SK-N-SH (cell line): ENCODE measurements around the gene RANBP9. TPM values are rescaled to one million over a fixed set of nuclear protein-coding genes. Genes with fewer than 3 reads are reported as not detected.

Experiments
- CTCF ChIA-PET: fragments of 300-600, 350-600 bp; formaldehyde crosslinking; extraction: SDS; loops from one replicate; lab custom pipeline; 2021; lab: Yijun Ruan, JAX
- POLR2A ChIA-PET: fragments of 350-600 bp; sonication (Branson Sonifier 250); formaldehyde crosslinking; extraction: SDS; loops from one replicate; lab custom pipeline; 2020; ENCODE audit warnings: antibody characterized with exemption, inconsistent platforms; lab: Yijun Ruan, JAX
- DNase-seq: peaks from one replicate; pipeline ENCODE4 v3.0.0; 2012
- H2AFZ ChIP-seq: fragments of 200-600 bp; sonication (generic); 2 replicates; pipeline ENCODE4 v1.8.1; 2016; ENCODE audit warnings: antibody characterized with exemption, mild to moderate bottlenecking, low read depth
- H3F3A ChIP-seq: fragments of 200-600 bp; sonication (generic); replicated peaks from 2 replicates; pipeline ENCODE3; 2016; ENCODE audit warnings: antibody characterized with exemption, mild to moderate bottlenecking; ENCODE audit not compliant: insufficient read depth
- H3K27ac ChIP-seq, 2 experiments: fragments of 200-500 bp in 1 of 2; fragments of 200-600 bp in 1 of 2; sonication (Bioruptor generic) in 1 of 2; sonication (generic), shearing (Covaris generic) in 1 of 2; 2 replicates each; pipeline versions ENCODE4 v1.5.1 to v1.6.1; 2014 to 2016; ENCODE audit warnings: low read depth in 2 of 2, inconsistent platforms in 1 of 2, low read length in 1 of 2, mild to moderate bottlenecking in 1 of 2, mixed read lengths in 1 of 2
- H3K27me3 ChIP-seq: fragments of 200-600 bp; sonication (generic), shearing (Covaris generic); 2 replicates; pipeline ENCODE4 v1.6.1; 2016; ENCODE audit warnings: mixed run types; ENCODE audit not compliant: insufficient read depth
- H3K36me3 ChIP-seq, 2 experiments: fragments of 200-500 bp in 1 of 2; fragments of 200-600 bp in 1 of 2; sonication (Bioruptor generic) in 1 of 2; sonication (generic) in 1 of 2; replicated peaks in 1 of 2; 2 replicates each; pipeline versions ENCODE3 to v1.5.1; 2014 to 2016; ENCODE audit warnings: low read length in 1 of 2, mild to moderate bottlenecking in 1 of 2; ENCODE audit not compliant: insufficient read depth in 2 of 2, control insufficient read depth in 1 of 2
- H3K4me1 ChIP-seq, 2 experiments: fragments of 200-500 bp in 1 of 2; fragments of 200-600 bp in 1 of 2; sonication (Bioruptor generic) in 1 of 2; sonication (generic), shearing (Covaris generic) in 1 of 2; 2 replicates each; pipeline versions ENCODE4 v1.5.1 to v1.6.1; 2014 to 2016; ENCODE audit warnings: low read depth in 1 of 2, low read length in 1 of 2, mixed run types in 1 of 2; ENCODE audit not compliant: insufficient read depth in 2 of 2, control insufficient read depth in 1 of 2
- H3K4me2 ChIP-seq: fragments of 200-600 bp; sonication (generic), shearing (Covaris generic); 2 replicates; pipeline ENCODE4 v1.6.1; 2017; ENCODE audit warnings: mixed run types
- H3K4me3 ChIP-seq, 2 experiments: fragments of 200-500 bp in 1 of 2; fragments of 200-600 bp in 1 of 2; sonication (Bioruptor generic) in 1 of 2; sonication (generic), shearing (Covaris generic) in 1 of 2; 2 replicates each; pipeline versions ENCODE4 v1.5.1 to v1.8.1; 2014 to 2016; ENCODE audit warnings: low read depth in 2 of 2, inconsistent platforms in 1 of 2, low read length in 1 of 2, mild to moderate bottlenecking in 1 of 2, mixed read lengths in 1 of 2, moderate library complexity in 1 of 2
- H3K79me2 ChIP-seq: fragments of 200-600 bp; sonication (generic); 2 replicates; pipeline ENCODE4 v1.8.1; 2017; ENCODE audit warnings: mild to moderate bottlenecking; ENCODE audit not compliant: insufficient read depth
- H3K9ac ChIP-seq: fragments of 200-600 bp; sonication (generic); 2 replicates; pipeline ENCODE4 v1.6.1; 2017; ENCODE audit warnings: mixed run types
- H3K9me2 ChIP-seq: fragments of 200-600 bp; sonication (generic); 2 replicates; pipeline ENCODE4 v1.6.1; 2017; ENCODE audit warnings: mixed run types
- H3K9me3 ChIP-seq: fragments of 200-600 bp; sonication (generic); 2 replicates; pipeline ENCODE4 v1.6.1; 2017; ENCODE audit warnings: mixed run types, mild to moderate bottlenecking, moderate library complexity
- H4K20me1 ChIP-seq: fragments of 200-600 bp; sonication (generic); 2 replicates; pipeline ENCODE4 v1.6.1; 2017; ENCODE audit warnings: mild to moderate bottlenecking, mixed run types; ENCODE audit not compliant: insufficient read depth
- CTCF ChIP-seq: fragments of 200-600 bp; sonication (generic); IDR thresholded peaks from 2 replicates; pipeline ENCODE4 v1.6.1; 2017; ENCODE audit warnings: antibody characterized with exemption, mild to moderate bottlenecking, moderate library complexity
- FOSL2 ChIP-seq: IDR thresholded peaks from 2 replicates; pipeline ENCODE4 v1.4.0; 2012; ENCODE audit warnings: low read depth, mild to moderate bottlenecking, moderate library complexity, borderline replicate concordance
- FOXM1 ChIP-seq: IDR thresholded peaks from 2 replicates; pipeline ENCODE4 v1.4.0; 2012; ENCODE audit warnings: low read depth, mild to moderate bottlenecking
- GABPA ChIP-seq: IDR thresholded peaks from 2 replicates; pipeline ENCODE4 v1.4.0; 2012; ENCODE audit warnings: low read depth, mild to moderate bottlenecking
- GATA2 ChIP-seq: sonication (generic); formaldehyde crosslinking; IDR thresholded peaks from 2 replicates; pipeline ENCODE4 v1.5.0; 2020; ENCODE audit warnings: mild to moderate bottlenecking, missing genetic modification reagents
- NFIC ChIP-seq: IDR thresholded peaks from 2 replicates; pipeline ENCODE4 v1.4.0; 2012; ENCODE audit warnings: borderline replicate concordance
- NRF1 ChIP-seq: IDR thresholded peaks from 2 replicates; pipeline ENCODE4 v1.6.1; 2012; ENCODE audit warnings: low read depth, mild to moderate bottlenecking, low read length
- PBX3 ChIP-seq: IDR thresholded peaks from 2 replicates; pipeline ENCODE4; 2012
- RAD21 ChIP-seq: IDR thresholded peaks from 2 replicates; pipeline ENCODE4 v1.6.1; 2012; ENCODE audit warnings: mild to moderate bottlenecking, low read length
- RCOR1 ChIP-seq: fragments of 150-350 bp; IDR thresholded peaks from 2 replicates; pipeline ENCODE4 v1.6.1; 2017; ENCODE audit warnings: antibody characterized with exemption, low read length
- REST ChIP-seq: IDR thresholded peaks from 2 replicates; pipeline ENCODE4 v1.6.1; 2012; ENCODE audit warnings: mild to moderate bottlenecking, low read depth, low read length, moderate library complexity
- RXRA ChIP-seq: IDR thresholded peaks from 2 replicates; pipeline ENCODE4 v1.4.0; 2012; ENCODE audit warnings: low read depth, mild to moderate bottlenecking, borderline replicate concordance
- SIN3A ChIP-seq: IDR thresholded peaks from 2 replicates; pipeline ENCODE4 v1.6.1; 2012; ENCODE audit warnings: low read depth, mild to moderate bottlenecking, low read length, moderate library complexity, borderline replicate concordance
- TCF12 ChIP-seq: IDR thresholded peaks from 2 replicates; pipeline ENCODE4 v1.4.0; 2012
- TEAD4 ChIP-seq: IDR thresholded peaks from 2 replicates; pipeline ENCODE4 v1.4.0; 2012; ENCODE audit warnings: mild to moderate bottlenecking, borderline replicate concordance; ENCODE audit not compliant: insufficient read depth
- USF2 ChIP-seq: fragments of 150-350 bp; IDR thresholded peaks from 2 replicates; pipeline ENCODE4 v1.6.1; 2017; ENCODE audit warnings: antibody characterized with exemption, low read length, low read depth, borderline replicate concordance
- WGBS: methylation state at CpG from one replicate; pipeline ENCODE4 v1.1.6; 2017; ENCODE audit warnings: low lambda C conversion rate; 5-methylcytosine and 5-hydroxymethylcytosine counted together
- polyA plus RNA-seq, 3 experiments: library from polyadenylated mRNA; depleted of rRNA; stranded (reverse); fragments of >200 nt; gene quantifications; 2 replicates each; pipeline ENCODE4 v1.2.3, GENCODE V29; 2012

Gene RANBP9
- polyA plus RNA-seq, 1 of the 3 experiments (the other 2 are of a cell fraction), result 20.4 TPM

GRCh38 chr6:13679996-13680395, 31.6 kb downstream of the RANBP9 start:
- peaks cover 0 to 3% of the 10 kb centered on the region in 2 experiments; a peak in 2 of 4 replicates for H3K4me1 ChIP-seq
- no peak overlapping the region for H3K27ac ChIP-seq
- peaks cover 12% of the 10 kb centered on the region; the same call in 1 of the 2 replicates for H3K9me3 ChIP-seq
- peaks cover 4 to 52% of the 10 kb centered on the region in 2 experiments for H3K36me3 ChIP-seq
- 95% methylated on average over 2 of the region's 2 CpGs for WGBS
- no peaks in the 10 kb centered on the region for H3K27me3 ChIP-seq
- no peak overlapping the region for H3K4me2 ChIP-seq
- peaks cover 3% of the 10 kb centered on the region; the same call in 1 of the 2 replicates for H4K20me1 ChIP-seq
- CTCF ChIA-PET, result interaction anchor here (0.8 kb wide), 1 partner anchor 65 kb away, joined by 3 read pairs; the partner anchor contains the start of gene NOL7
- peaks cover 100% of the 10 kb centered on the region for H3K79me2 ChIP-seq
- no peak overlapping the region for H2AFZ ChIP-seq
- H3K9ac ChIP-seq, result no peak overlapping the region
- TF ChIP-seq SIN3A (no peak), CTCF (no peak), NRF1 (no peak), NFIC (no peak), FOSL2 (no peak), RXRA (no peak), RCOR1 (no peak), GABPA (no peak), FOXM1 (no peak), USF2 (no peak), TEAD4 (no peak), REST (no peak), GATA2 (CRISPR knock-in tag) (no peak), RAD21 (no peak), PBX3 (no peak), TCF12 (no peak)
- DNase-seq, result no peak
- H3F3A ChIP-seq, result peaks cover 6% of the 10 kb centered on the region
- POLR2A ChIA-PET, result no interaction called here
- no peaks in the 10 kb centered on the region; the same call in 1 of the 2 replicates for H3K9me2 ChIP-seq
- H3K4me3 ChIP-seq, result no peak overlapping the region
